K562 treated with DMSO at 1 percent for 4 hours (cell line): ENCODE measurements around the gene ZRSR2. TPM values are rescaled to one million over a fixed set of nuclear protein-coding genes. Genes with fewer than 3 reads are reported as not detected.

Experiments
- total RNA-seq: library from RNA; unstranded; fragments of 300-600 nt; gene quantifications from 2 replicates; pipeline ENCODE4 v1.2.3, GENCODE V29; 2022; ENCODE audit not compliant: insufficient read depth

ZRSR2 gene, protein sequence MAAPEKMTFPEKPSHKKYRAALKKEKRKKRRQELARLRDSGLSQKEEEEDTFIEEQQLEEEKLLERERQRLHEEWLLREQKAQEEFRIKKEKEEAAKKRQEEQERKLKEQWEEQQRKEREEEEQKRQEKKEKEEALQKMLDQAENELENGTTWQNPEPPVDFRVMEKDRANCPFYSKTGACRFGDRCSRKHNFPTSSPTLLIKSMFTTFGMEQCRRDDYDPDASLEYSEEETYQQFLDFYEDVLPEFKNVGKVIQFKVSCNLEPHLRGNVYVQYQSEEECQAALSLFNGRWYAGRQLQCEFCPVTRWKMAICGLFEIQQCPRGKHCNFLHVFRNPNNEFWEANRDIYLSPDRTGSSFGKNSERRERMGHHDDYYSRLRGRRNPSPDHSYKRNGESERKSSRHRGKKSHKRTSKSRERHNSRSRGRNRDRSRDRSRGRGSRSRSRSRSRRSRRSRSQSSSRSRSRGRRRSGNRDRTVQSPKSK
- 9.0 and 13.4 TPM in 2 replicates for total RNA-seq

GRCh38 chrX:15789979-15790768, at the start of gene ZRSR2:
TSS of gene ZRSR2 (plus strand) at chrX:15790484. CDS start at chrX:15790496, 12 bp downstream.

GRCh38 chrX:15854712-15855567, 64.7 kb downstream of the ZRSR2 start, which contains the start of gene AP1S2:
TSS of gene AP1S2 (minus strand) at chrX:15854813. CDS start at chrX:15852524, 2,289 bp downstream.

Other genes starting within 250 kb of the ZRSR2 start
- gene ACE2, start 189.5 kb upstream of the ZRSR2 start, total RNA-seq: not detected in 2 replicates
- not detected in 2 replicates for gene CLTRN, start 125.7 kb upstream of the ZRSR2 start, total RNA-seq
- gene CA5B, start 52.2 kb upstream of the ZRSR2 start, total RNA-seq: 1.0 and 1.1 TPM in 2 replicates
- gene AP1S2, start 64.3 kb downstream of the ZRSR2 start, total RNA-seq: 36.5 and 49.6 TPM in 2 replicates